ENCODE results near the gene CTNNA1.
"Not testable (repeated sequence)": the region's sequence is repeated elsewhere in the genome, so short reads cannot be mapped to it uniquely, and the experiment has no call there.

CTNNA1 gene

DNA sequence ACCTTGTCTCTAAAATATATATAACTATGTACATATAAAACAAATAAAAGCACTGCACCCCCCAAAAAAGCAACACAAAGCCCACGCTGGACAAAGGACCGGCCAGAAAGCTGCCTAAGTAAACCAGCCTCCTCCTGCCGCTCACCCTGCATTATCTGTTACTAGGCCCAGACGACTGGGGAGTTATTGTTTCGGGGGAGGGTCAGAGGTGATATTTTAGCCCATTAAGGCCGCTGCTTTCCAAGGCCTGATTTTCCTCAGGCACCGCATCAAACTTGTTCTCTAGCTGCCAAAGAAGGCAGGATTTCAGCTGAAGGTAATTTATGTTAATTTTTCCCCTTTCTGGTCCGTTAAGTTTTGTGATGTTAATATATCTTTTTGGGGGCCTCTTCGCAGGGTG, 44.0 kb upstream of the CTNNA1 start:
- TF ChIP-seq, protein P1, sequence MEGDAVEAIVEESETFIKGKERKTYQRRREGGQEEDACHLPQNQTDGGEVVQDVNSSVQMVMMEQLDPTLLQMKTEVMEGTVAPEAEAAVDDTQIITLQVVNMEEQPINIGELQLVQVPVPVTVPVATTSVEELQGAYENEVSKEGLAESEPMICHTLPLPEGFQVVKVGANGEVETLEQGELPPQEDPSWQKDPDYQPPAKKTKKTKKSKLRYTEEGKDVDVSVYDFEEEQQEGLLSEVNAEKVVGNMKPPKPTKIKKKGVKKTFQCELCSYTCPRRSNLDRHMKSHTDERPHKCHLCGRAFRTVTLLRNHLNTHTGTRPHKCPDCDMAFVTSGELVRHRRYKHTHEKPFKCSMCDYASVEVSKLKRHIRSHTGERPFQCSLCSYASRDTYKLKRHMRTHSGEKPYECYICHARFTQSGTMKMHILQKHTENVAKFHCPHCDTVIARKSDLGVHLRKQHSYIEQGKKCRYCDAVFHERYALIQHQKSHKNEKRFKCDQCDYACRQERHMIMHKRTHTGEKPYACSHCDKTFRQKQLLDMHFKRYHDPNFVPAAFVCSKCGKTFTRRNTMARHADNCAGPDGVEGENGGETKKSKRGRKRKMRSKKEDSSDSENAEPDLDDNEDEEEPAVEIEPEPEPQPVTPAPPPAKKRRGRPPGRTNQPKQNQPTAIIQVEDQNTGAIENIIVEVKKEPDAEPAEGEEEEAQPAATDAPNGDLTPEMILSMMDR (IDR thresholded peaks at IDR 0.05; ENCODE audit: low read depth, low read length) = no peak
- H3K4me3 ChIP-seq (ENCODE audit: low read depth, low read length) = no peak overlapping the region

- TF ChIP-seq, protein P1 (IDR thresholded peaks at IDR 0.05; ENCODE audit: low read depth, low read length) = no peak
- no peak overlapping the region for H3K4me3 ChIP-seq (ENCODE audit: low read depth, low read length)
Observed at GRCh38 chr5:138711087-138711486, 42.1 kb upstream of the CTNNA1 start.

DNA sequence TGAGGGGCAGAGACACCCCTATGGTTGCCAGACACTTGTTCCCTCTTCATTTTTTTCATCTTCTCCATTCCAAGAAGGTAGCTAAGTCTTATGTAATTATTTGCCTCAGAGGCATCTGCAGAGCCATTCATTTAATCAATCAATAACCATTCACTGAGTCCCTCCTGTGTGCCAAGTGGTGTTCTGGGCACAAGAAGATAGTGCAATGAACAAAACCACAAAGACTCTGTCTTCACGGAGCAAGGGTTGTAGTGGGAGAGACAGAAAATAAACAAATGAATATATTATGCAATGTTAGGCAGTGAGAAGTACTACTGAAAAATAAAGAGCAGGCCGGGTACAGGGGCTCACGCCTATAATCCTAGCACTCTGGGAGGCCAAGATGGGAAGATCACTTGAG, 41.4 kb upstream of the CTNNA1 start:
- no peak overlapping the region for H3K4me3 ChIP-seq (ENCODE audit: low read depth, low read length)

DNA sequence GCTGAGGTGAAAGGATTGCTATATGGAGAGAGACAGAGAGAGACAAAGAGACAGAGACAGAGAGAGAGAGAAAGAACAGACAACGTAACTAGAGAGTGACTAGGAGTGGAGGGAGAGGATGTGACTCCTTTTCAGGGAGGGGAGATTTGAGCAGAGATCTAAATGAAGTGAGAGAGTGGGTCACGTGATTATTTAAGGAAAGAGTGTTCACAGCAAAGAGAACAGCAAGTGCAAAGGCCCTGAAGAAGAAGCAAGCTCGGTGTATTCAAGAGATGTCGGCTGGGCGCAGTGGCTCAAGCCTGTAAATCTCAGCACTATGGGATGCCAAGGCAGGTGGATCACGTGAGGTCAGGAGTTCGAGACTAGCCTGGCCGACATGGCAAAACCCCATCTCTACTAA, 40.9 kb upstream of the CTNNA1 start:
- no peak overlapping the region for H3K4me3 ChIP-seq (ENCODE audit: low read depth, low read length)
- TF ChIP-seq, protein P1 (IDR thresholded peaks at IDR 0.05; ENCODE audit: low read depth, low read length) = no peak

More for the DNA sequence above, 41.4 kb upstream of the CTNNA1 start:
- TF ChIP-seq, protein P1 (IDR thresholded peaks at IDR 0.05; ENCODE audit: low read depth, low read length) = no peak

DNA sequence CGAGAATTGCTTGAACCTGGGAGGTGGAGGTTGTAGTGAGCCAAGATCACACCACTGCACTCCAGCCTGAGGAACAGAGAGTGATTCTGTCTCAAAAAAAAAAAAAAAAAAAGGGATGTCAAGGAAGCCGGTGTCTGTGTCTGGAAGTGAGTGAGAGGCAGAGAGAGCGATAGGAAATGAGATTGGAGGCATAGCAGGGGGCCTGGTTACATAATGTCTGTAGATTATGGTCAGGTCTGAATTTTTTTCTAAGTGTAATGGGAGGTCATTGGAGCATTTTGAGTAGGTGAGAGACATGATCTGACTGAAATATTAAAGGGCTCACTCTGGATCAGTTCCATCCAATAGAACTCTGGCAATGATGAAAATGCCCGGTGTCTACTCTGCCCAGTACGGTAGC, 40.4 kb upstream of the CTNNA1 start:
- no peak overlapping the region for H3K4me3 ChIP-seq (ENCODE audit: low read depth, low read length)

DNA sequence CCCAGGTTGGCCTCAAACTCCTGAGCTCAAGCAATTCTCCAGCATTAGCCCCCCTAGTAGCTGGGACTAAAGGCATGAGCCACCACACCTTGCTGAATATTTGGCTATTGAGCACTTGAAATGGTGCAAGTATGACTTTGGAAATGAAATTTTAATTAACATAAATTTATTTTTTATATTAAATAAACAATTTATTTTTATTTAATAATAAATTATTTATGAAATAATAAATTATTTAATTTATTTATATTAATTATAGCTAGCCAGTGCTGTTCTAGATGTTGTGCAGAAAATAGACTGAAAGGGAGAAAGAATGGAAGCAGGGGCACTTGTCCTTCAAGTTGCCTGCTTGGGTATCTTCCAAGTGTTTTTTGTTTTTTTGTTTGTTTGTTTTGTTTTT, 40.0 kb upstream of the CTNNA1 start:
- H3K4me3 ChIP-seq (ENCODE audit: low read depth, low read length) = no peak overlapping the region
- TF ChIP-seq, protein P1 (IDR thresholded peaks at IDR 0.05; ENCODE audit: low read depth, low read length) = no peak

More for the DNA sequence above, 40.4 kb upstream of the CTNNA1 start:
- TF ChIP-seq, protein P1 (IDR thresholded peaks at IDR 0.05; ENCODE audit: low read depth, low read length) = no peak

DNA sequence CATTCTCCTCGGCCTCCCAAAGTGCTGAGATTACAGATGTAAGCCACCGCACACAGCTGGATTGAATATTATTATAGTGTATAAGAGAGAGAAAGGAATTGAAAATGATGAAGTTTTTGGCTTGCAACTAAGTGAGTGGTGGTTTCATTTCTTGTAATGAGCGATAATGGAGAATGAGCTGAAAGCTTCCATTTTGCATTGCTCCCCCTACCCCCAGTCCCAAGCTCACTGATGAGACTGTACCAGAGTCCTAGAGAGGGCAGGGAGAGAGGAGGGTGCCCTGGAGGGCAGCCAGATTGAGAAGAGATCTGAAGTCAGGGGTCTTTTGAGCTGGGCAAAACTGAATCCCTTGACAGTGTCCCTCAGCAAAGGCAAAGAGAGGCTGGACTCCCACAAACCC, 38.5 kb upstream of the CTNNA1 start:
- H3K4me3 ChIP-seq (ENCODE audit: low read depth, low read length) = no peak overlapping the region
- TF ChIP-seq, protein P1 (IDR thresholded peaks at IDR 0.05; ENCODE audit: low read depth, low read length) = no peak

- not testable (repeated sequence) for H3K4me3 ChIP-seq (ENCODE audit: low read depth, low read length)
Observed at GRCh38 chr5:138715931-138716432, 37.2 kb upstream of the CTNNA1 start.

Measured in WI38 (cell line).